ENCODE results near the gene GABRG3. TPM values are rescaled to one million over a fixed set of nuclear protein-coding genes. Genes with fewer than 3 reads are reported as not detected.

The GABRG3 gene
- total RNA-seq, 4 donors from 2014 or later = not detected

DNA sequence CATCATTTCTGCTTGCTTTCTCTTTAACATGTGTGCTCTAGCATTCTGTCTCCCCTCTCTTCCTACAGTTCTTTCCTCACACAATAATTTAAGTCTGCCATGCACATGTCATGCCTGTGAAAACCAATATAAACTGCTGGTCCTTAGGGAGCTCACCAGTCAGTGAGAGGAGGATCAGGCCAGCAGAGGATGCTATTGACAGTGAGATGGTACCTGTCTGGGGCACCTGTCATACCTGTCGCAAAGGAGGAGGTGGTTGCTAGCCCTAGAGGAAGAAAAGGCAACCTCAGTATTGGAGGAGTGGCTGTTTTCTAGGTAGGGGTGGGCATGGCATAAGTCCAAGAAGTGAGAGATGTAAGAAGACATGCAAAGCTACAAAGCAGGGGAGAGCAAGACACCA is 194.6 kb downstream of the GABRG3 start:
- no peaks in the 10 kb centered on the region for H3K4me1 ChIP-seq

DNA sequence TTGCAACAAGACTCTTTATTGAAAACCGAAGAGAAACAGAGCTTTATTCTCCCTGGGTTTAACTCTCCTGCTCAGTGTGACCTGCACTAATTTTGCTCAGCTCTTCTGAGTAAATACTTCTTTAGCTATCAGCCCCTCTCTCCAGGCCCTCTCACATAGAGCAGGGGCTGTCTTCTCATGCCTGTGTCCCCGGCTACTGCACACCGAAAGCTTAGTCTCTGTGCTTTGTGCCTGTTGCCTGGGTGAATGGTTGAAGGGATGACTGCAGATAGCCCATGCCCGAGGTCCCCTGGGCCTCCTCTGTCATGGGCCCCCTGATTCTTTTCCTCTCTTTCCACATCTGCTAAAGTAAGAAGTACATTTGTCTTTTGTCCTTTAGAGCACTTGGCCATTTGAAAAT is 195.9 kb downstream of the GABRG3 start:
- DNase-seq (ENCODE audit: extremely low spot score) = no peak
- Histone ChIP-seq H3K27ac (replicated peaks in 1 of 4) (no peak overlapping the region), H3K9me3 (no peaks in the 10 kb centered on the region), H3K27me3 (no peaks in the 10 kb centered on the region), H3K4me3 (no peak overlapping the region), H3K36me3 (no peaks in the 10 kb centered on the region), H3K4me1 (no peaks in the 10 kb centered on the region)
- intact Hi-C loops (cut with DNase I) = no loop called here
- TF ChIP-seq EP300 (IDR thresholded peaks at IDR 0.05) = no peak
- no peak for TF ChIP-seq POLR2AphosphoS5 (IDR thresholded peaks at IDR 0.05)
- no peak for TF ChIP-seq POLR2A (IDR thresholded peaks at IDR 0.05; ENCODE audit: low read depth)
- TF ChIP-seq CTCF (IDR thresholded peaks at IDR 0.05) = no peak
- 62% methylated on average over 4 of the region's 4 CpGs for WGBS

More for the DNA sequence above, 194.6 kb downstream of the GABRG3 start:
- Histone ChIP-seq H3K9me3 (peaks cover 0 to 4% (median 0%) of the 10 kb centered on the region in 4 donors), H3K4me3 (no peak overlapping the region), H3K27me3 (no peaks in the 10 kb centered on the region), H3K36me3 (no peaks in the 10 kb centered on the region), H3K27ac (replicated peaks in 1 of 4) (no peak overlapping the region)
- DNase-seq (ENCODE audit: extremely low spot score) = no peak
- TF ChIP-seq EP300 (IDR thresholded peaks at IDR 0.05) (no peak), CTCF (IDR thresholded peaks at IDR 0.05) (no peak), POLR2AphosphoS5 (IDR thresholded peaks at IDR 0.05) (no peak), POLR2A (IDR thresholded peaks at IDR 0.05; ENCODE audit: low read depth) (no peak)
- intact Hi-C loops (cut with DNase I) = no loop called here
- 89% methylated on average over 1 of the region's 1 CpG for WGBS

- no peaks in the 10 kb centered on the region for H3K9me3 ChIP-seq
- WGBS = 80% methylated on average over 5 of the region's 10 CpGs
- no peaks in the 10 kb centered on the region for H3K36me3 ChIP-seq
- H3K4me3 ChIP-seq = no peak overlapping the region
- no peaks in the 10 kb centered on the region for H3K4me1 ChIP-seq
- H3K27me3 ChIP-seq = no peaks in the 10 kb centered on the region
- no peak for DNase-seq (ENCODE audit: extremely low spot score)
- no peak overlapping the region for H3K27ac ChIP-seq (replicated peaks in 1 of 4)
- intact Hi-C loops (cut with DNase I) = no loop called here
- TF ChIP-seq CTCF (IDR thresholded peaks at IDR 0.05) (no peak), EP300 (IDR thresholded peaks at IDR 0.05) (no peak), POLR2AphosphoS5 (IDR thresholded peaks at IDR 0.05) (no peak), POLR2A (IDR thresholded peaks at IDR 0.05; ENCODE audit: low read depth) (no peak)
Observed at GRCh38 chr15:27167738-27168137, 196.8 kb downstream of the GABRG3 start.

- Histone ChIP-seq H3K27me3 (no peaks in the 10 kb centered on the region), H3K4me1 (no peaks in the 10 kb centered on the region), H3K9me3 (peaks cover 0 to 7% (median 2%) of the 10 kb centered on the region in 4 donors), H3K36me3 (no peaks in the 10 kb centered on the region), H3K27ac (replicated peaks in 1 of 4) (no peak overlapping the region), H3K4me3 (no peak overlapping the region)
- 90% methylated on average over 4 of the region's 4 CpGs for WGBS
- no peak for TF ChIP-seq POLR2AphosphoS5 (IDR thresholded peaks at IDR 0.05)
- TF ChIP-seq CTCF (IDR thresholded peaks at IDR 0.05) = no peak
- no peak for TF ChIP-seq EP300 (IDR thresholded peaks at IDR 0.05)
- TF ChIP-seq POLR2A (IDR thresholded peaks at IDR 0.05; ENCODE audit: low read depth) = no peak
- intact Hi-C loops (cut with DNase I) = no loop called here
- no peak for DNase-seq (ENCODE audit: extremely low spot score)
Observed at GRCh38 chr15:27170851-27171250, 199.9 kb downstream of the GABRG3 start.

GRCh38 chr15:27172821-27173220 is 201.8 kb downstream of the GABRG3 start:
- Histone ChIP-seq H3K4me3 (no peak overlapping the region), H3K27ac (replicated peaks in 1 of 4) (no peak overlapping the region), H3K27me3 (no peaks in the 10 kb centered on the region), H3K4me1 (no peaks in the 10 kb centered on the region), H3K36me3 (no peaks in the 10 kb centered on the region), H3K9me3 (peaks cover 0 to 25% (median 21%) of the 10 kb centered on the region in 4 donors)
- intact Hi-C loops (cut with DNase I) = no loop called here
- no peak for TF ChIP-seq EP300 (IDR thresholded peaks at IDR 0.05)
- no peak for TF ChIP-seq POLR2AphosphoS5 (IDR thresholded peaks at IDR 0.05)
- no peak for TF ChIP-seq CTCF (IDR thresholded peaks at IDR 0.05)
- no peak for TF ChIP-seq POLR2A (IDR thresholded peaks at IDR 0.05; ENCODE audit: low read depth)
- 67% methylated on average over 5 of the region's 5 CpGs for WGBS
- no peak for DNase-seq (ENCODE audit: extremely low spot score)
